H9 (cell line): ENCODE data around the gene ZNF512. TPM values are rescaled to one million over a fixed set of nuclear protein-coding genes. Genes with fewer than 3 reads are reported as not detected.
"Not testable (repeated sequence)": the region's sequence is repeated elsewhere in the genome, so short reads cannot be mapped to it uniquely, and the experiment has no call there.

Experiments used
- DNase-seq: peaks from one replicate; pipeline ENCODE4 v3.0.0-alpha.2; 2017
- H2AFZ ChIP-seq: one replicate; pipeline ENCODE4 v1.6.1; 2013; ENCODE audit warnings: mild to moderate bottlenecking, low read length, control low read depth, moderate library complexity
- H2AK5ac ChIP-seq: 2 replicates; pipeline ENCODE4 v1.6.1; 2013; ENCODE audit warnings: low read length, control low read depth, mixed read lengths; ENCODE audit not compliant: insufficient read length
- H2BK120ac ChIP-seq: one replicate; pipeline ENCODE4 v1.6.1; 2013; ENCODE audit warnings: low read depth, mild to moderate bottlenecking, low read length, control low read depth, inconsistent platforms; ENCODE audit not compliant: poor library complexity, severe bottlenecking
- H2BK12ac ChIP-seq: 2 replicates; pipeline ENCODE4 v1.6.1; 2013; ENCODE audit warnings: low read length, control low read depth, mixed read lengths, low read depth; ENCODE audit not compliant: insufficient read length
- H2BK15ac ChIP-seq: 2 replicates; pipeline ENCODE4 v1.6.1; 2013; ENCODE audit warnings: low read depth, low read length, control low read depth
- H2BK20ac ChIP-seq: one replicate; pipeline ENCODE4 v1.6.1; 2013; ENCODE audit warnings: low read depth, mild to moderate bottlenecking, low read length, control low read depth, inconsistent platforms; ENCODE audit not compliant: poor library complexity, severe bottlenecking
- H2BK5ac ChIP-seq: 2 replicates; pipeline ENCODE4 v1.6.1; 2013; ENCODE audit warnings: low read length, control low read depth, mixed read lengths; ENCODE audit not compliant: insufficient read length
- H3K14ac ChIP-seq: 2 replicates; pipeline ENCODE4 v1.6.1; 2013; ENCODE audit warnings: low read length, control low read depth; ENCODE audit not compliant: insufficient read depth
- H3K18ac ChIP-seq: 2 replicates; pipeline ENCODE4 v1.6.1; 2013; ENCODE audit warnings: low read depth, mild to moderate bottlenecking, mixed read lengths, low read length, control low read depth; ENCODE audit not compliant: insufficient read length
- H3K23ac ChIP-seq: 2 replicates; pipeline ENCODE4 v1.6.1; 2013; ENCODE audit warnings: low read length, control low read depth, mixed read lengths, low read depth; ENCODE audit not compliant: insufficient read length
- H3K23me2 ChIP-seq: 2 replicates; pipeline ENCODE4 v1.6.1; 2013; ENCODE audit warnings: low read depth, mild to moderate bottlenecking, mixed read lengths, low read length, control low read depth; ENCODE audit not compliant: insufficient read length, poor library complexity, severe bottlenecking
- H3K27ac ChIP-seq: 2 replicates; pipeline ENCODE4 v1.5.1; 2013; ENCODE audit warnings: low read length, control low read depth, mixed read lengths, low read depth; ENCODE audit not compliant: insufficient read length
- H3K27me3 ChIP-seq: 2 replicates; pipeline ENCODE4 v1.6.1; 2013; ENCODE audit warnings: low read length, control low read depth, inconsistent platforms; ENCODE audit not compliant: insufficient read depth
- H3K4ac ChIP-seq: 2 replicates; pipeline ENCODE4 v1.6.1; 2013; ENCODE audit warnings: low read depth, mild to moderate bottlenecking, control low read depth, inconsistent platforms, low read length, moderate library complexity
- H3K4me1 ChIP-seq: 2 replicates; pipeline ENCODE4 v1.6.1; 2013; ENCODE audit warnings: low read length, control low read depth, inconsistent platforms; ENCODE audit not compliant: insufficient read depth
- H3K4me2 ChIP-seq: 2 replicates; pipeline ENCODE4 v1.6.1; 2013; ENCODE audit warnings: low read length, control low read depth, mixed read lengths; ENCODE audit not compliant: insufficient read length, insufficient read depth
- H3K56ac ChIP-seq: 2 replicates; pipeline ENCODE4 v1.6.1; 2013; ENCODE audit warnings: low read depth, mild to moderate bottlenecking, mixed read lengths, low read length, control low read depth; ENCODE audit not compliant: insufficient read length
- H3K79me1 ChIP-seq: 2 replicates; pipeline ENCODE4 v1.6.1; 2013; ENCODE audit warnings: low read depth, mild to moderate bottlenecking, moderate library complexity, low read length, control low read depth, inconsistent platforms; ENCODE audit not compliant: insufficient read depth, poor library complexity, severe bottlenecking
- H3K79me2 ChIP-seq: 2 replicates; pipeline ENCODE4 v1.6.1; 2013; ENCODE audit warnings: low read length, control low read depth, inconsistent platforms; ENCODE audit not compliant: insufficient read depth
- H3K9ac ChIP-seq: 2 replicates; pipeline ENCODE4 v1.6.1; 2013; ENCODE audit warnings: low read length, control low read depth, mixed read lengths; ENCODE audit not compliant: insufficient read length; ENCODE audit errors: extremely low read depth
- H3K9me3 ChIP-seq: one replicate; pipeline ENCODE4 v1.6.1; 2013; ENCODE audit warnings: low read depth, low read length, inconsistent platforms; ENCODE audit not compliant: control insufficient read depth
- H3T11ph ChIP-seq: one replicate; pipeline ENCODE4 v1.6.1; 2013; ENCODE audit warnings: mild to moderate bottlenecking, low read length, control low read depth, inconsistent platforms
- H4K20me1 ChIP-seq: one replicate; pipeline ENCODE4 v1.6.1; 2013; ENCODE audit not compliant: control insufficient read depth, insufficient read length, insufficient read depth
- H4K5ac ChIP-seq: 2 replicates; pipeline ENCODE4 v1.6.1; 2013; ENCODE audit warnings: low read depth, mild to moderate bottlenecking, mixed read lengths, low read length, control low read depth; ENCODE audit not compliant: insufficient read length
- H4K8ac ChIP-seq: replicated peaks from 2 replicates; pipeline ENCODE4 v1.6.1; 2013; ENCODE audit warnings: low read length, control low read depth, mixed read lengths, low read depth; ENCODE audit not compliant: insufficient read length
- H4K91ac ChIP-seq: 2 replicates; pipeline ENCODE4 v1.6.1; 2013; ENCODE audit warnings: low read depth, mild to moderate bottlenecking, moderate library complexity, mixed read lengths, low read length, control low read depth; ENCODE audit not compliant: insufficient read length
- H3K27ac Mint-ChIP-seq, 3 experiments: 2 replicates in 2 of 3; 3 replicates in 1 of 3; pipeline ENCODE4 v1.8.0; 2020 to 2021; ENCODE audit warnings: mixed read lengths in 3 of 3, mild to moderate bottlenecking in 1 of 3, moderate library complexity in 1 of 3
- H3K27me3 Mint-ChIP-seq: 2 replicates; pipeline ENCODE4 v1.8.0; 2021; ENCODE audit warnings: low read depth, mild to moderate bottlenecking, moderate library complexity, mixed read lengths
- H3K36me3 Mint-ChIP-seq, 3 experiments: 2 replicates in 2 of 3; 3 replicates in 1 of 3; pipeline ENCODE4 v1.8.0; 2020 to 2021; ENCODE audit warnings: low read depth in 3 of 3, mixed read lengths in 3 of 3; ENCODE audit not compliant: insufficient read depth in 1 of 3
- H3K4me1 Mint-ChIP-seq, 2 experiments: 2 replicates each; pipeline ENCODE4 v1.8.0; 2020; ENCODE audit warnings: mixed read lengths in 2 of 2
- H3K4me3 Mint-ChIP-seq, 2 experiments: 2 replicates in 1 of 2; 3 replicates in 1 of 2; pipeline ENCODE4 v1.8.0; 2020 to 2021; ENCODE audit warnings: mild to moderate bottlenecking in 2 of 2, mixed read lengths in 2 of 2, moderate library complexity in 1 of 2
- H3K9me3 Mint-ChIP-seq, 2 experiments: 2 replicates in 1 of 2; 3 replicates in 1 of 2; pipeline ENCODE4 v1.8.0; 2020; ENCODE audit warnings: mild to moderate bottlenecking in 2 of 2, mixed read lengths in 2 of 2, moderate library complexity in 1 of 2
- WGBS: extraction: QIAGEN DNeasy Blood & Tissue Kit; methylation state at CpG from one replicate; pipeline ENCODE4 v1.1.7; 2013; ENCODE audit warnings: missing lambda C conversion rate, low lambda C conversion rate, mixed read lengths; ENCODE audit not compliant: insufficient read length; ENCODE audit errors: extremely low coverage; 5-methylcytosine and 5-hydroxymethylcytosine counted together
- total RNA-seq: library from RNA; stranded (reverse); gene quantifications from 2 replicates; pipeline ENCODE4 v1.2.1, GENCODE V29; 2021
- TF ChIP-seq, protein P1 (sequence below): fragments of 200-600 bp; sonication (generic); conservative IDR thresholded peaks from 3 replicates; pipeline ENCODE4 v1.8.0; 2021; ENCODE audit warnings: antibody characterized with exemption, mild to moderate bottlenecking

Gene ZNF512
- total RNA-seq, 1 experiment from 2014 or later: 38.2 TPM

GRCh38 chr2:27624943-27625342 is 42.1 kb downstream of the ZNF512 start:
- no peak overlapping the region for H3K56ac ChIP-seq
- no peaks in the 10 kb centered on the region for H3K79me1 ChIP-seq
- no peak overlapping the region for H4K8ac ChIP-seq
- H3K79me2 ChIP-seq: no peaks in the 10 kb centered on the region
- Mint-ChIP-seq H3K4me1 (peaks cover 13 to 43% of the 10 kb centered on the region in 2 experiments), H3K27ac (no peak overlapping the region), H3K36me3 (peaks cover 15 to 39% (median 30%) of the 10 kb centered on the region in 3 experiments; a peak in 6 of 7 replicates), H3K9me3 (no peaks in the 10 kb centered on the region), H3K4me3 (no peak overlapping the region), H3K27me3 (no peaks in the 10 kb centered on the region)
- DNase-seq: no peak
- no peak overlapping the region for H3K27ac ChIP-seq
- H3K4me1 ChIP-seq: peaks cover 2% of the 10 kb centered on the region; the same call in 1 of the 2 replicates
- no peak overlapping the region for H4K5ac ChIP-seq
- H3K18ac ChIP-seq: no peak overlapping the region
- H4K20me1 ChIP-seq: no peaks in the 10 kb centered on the region
- H3K14ac ChIP-seq: no peak overlapping the region
- H2BK5ac ChIP-seq: no peak overlapping the region
- H3K23ac ChIP-seq: no peak overlapping the region
- no peak overlapping the region for H3K9ac ChIP-seq
- no peak overlapping the region for H4K91ac ChIP-seq
- TF ChIP-seq, protein P1, sequence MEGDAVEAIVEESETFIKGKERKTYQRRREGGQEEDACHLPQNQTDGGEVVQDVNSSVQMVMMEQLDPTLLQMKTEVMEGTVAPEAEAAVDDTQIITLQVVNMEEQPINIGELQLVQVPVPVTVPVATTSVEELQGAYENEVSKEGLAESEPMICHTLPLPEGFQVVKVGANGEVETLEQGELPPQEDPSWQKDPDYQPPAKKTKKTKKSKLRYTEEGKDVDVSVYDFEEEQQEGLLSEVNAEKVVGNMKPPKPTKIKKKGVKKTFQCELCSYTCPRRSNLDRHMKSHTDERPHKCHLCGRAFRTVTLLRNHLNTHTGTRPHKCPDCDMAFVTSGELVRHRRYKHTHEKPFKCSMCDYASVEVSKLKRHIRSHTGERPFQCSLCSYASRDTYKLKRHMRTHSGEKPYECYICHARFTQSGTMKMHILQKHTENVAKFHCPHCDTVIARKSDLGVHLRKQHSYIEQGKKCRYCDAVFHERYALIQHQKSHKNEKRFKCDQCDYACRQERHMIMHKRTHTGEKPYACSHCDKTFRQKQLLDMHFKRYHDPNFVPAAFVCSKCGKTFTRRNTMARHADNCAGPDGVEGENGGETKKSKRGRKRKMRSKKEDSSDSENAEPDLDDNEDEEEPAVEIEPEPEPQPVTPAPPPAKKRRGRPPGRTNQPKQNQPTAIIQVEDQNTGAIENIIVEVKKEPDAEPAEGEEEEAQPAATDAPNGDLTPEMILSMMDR: no peak
- no peak overlapping the region for H2AFZ ChIP-seq
- H3K4ac ChIP-seq: no peak overlapping the region
- H2BK120ac ChIP-seq: no peak overlapping the region
- H2AK5ac ChIP-seq: no peak overlapping the region
- no peaks in the 10 kb centered on the region for H3K9me3 ChIP-seq
- no peak overlapping the region for H2BK20ac ChIP-seq
- no peak overlapping the region for H3K4me2 ChIP-seq
- peaks cover 3% of the 10 kb centered on the region for H3K23me2 ChIP-seq
- no peak overlapping the region for H2BK12ac ChIP-seq
- no peaks in the 10 kb centered on the region for H3K27me3 ChIP-seq
- no peak overlapping the region for H3T11ph ChIP-seq
- H2BK15ac ChIP-seq: no peak overlapping the region

DNA sequence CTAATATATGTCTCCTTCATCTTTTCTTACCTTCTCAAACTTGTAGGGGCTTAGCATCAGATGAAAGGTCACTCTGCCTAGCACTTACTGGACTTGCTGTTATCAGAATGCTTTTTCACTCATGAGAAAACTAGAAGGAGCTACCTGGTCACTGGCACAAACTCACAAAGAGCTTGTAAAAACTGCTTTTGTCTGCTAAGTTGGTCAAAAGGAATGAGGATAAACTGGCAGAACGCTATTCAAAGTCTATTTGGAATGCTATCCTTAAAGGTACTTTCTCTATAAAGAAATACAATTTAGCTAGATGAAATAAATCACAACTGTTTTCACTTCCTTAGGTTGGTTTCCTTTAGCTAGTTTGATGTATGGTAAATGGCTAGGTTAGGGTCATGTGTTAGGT is 43.5 kb downstream of the ZNF512 start:
- no CpG with 5 or more reads among the region's 1 CpG for WGBS
- not testable (repeated sequence) for H3K23ac ChIP-seq, H4K8ac ChIP-seq, H2BK12ac ChIP-seq, H3K14ac ChIP-seq, H3K4me3 Mint-ChIP-seq, H3K4ac ChIP-seq, H3K27ac ChIP-seq, H3K9me3 Mint-ChIP-seq, H3K4me2 ChIP-seq, H4K20me1 ChIP-seq, H4K5ac ChIP-seq, H3K27ac Mint-ChIP-seq, H2AFZ ChIP-seq, H3K9me3 ChIP-seq, H3K27me3 Mint-ChIP-seq, H2BK120ac ChIP-seq, H3K79me1 ChIP-seq, H3K23me2 ChIP-seq, H4K91ac ChIP-seq, H3T11ph ChIP-seq, H3K4me1 ChIP-seq, H2AK5ac ChIP-seq, H3K9ac ChIP-seq, H3K79me2 ChIP-seq, DNase-seq, H2BK5ac ChIP-seq, H3K18ac ChIP-seq, H2BK15ac ChIP-seq, H2BK20ac ChIP-seq, H3K56ac ChIP-seq, H3K27me3 ChIP-seq
- Mint-ChIP-seq H3K36me3 (peaks cover 13 to 36% (median 30%) of the 10 kb centered on the region in 3 experiments; a peak in 6 of 7 replicates), H3K4me1 (peaks cover 13 to 39% of the 10 kb centered on the region in 2 experiments)
